Measurements from ENCODE around the gene KLF13. TPM values are rescaled to one million over a fixed set of nuclear protein-coding genes. Genes with fewer than 3 reads are reported as not detected.

KLF13 gene
- total RNA-seq, 1 experiment from 2014 or later = 78.6 TPM

DNA sequence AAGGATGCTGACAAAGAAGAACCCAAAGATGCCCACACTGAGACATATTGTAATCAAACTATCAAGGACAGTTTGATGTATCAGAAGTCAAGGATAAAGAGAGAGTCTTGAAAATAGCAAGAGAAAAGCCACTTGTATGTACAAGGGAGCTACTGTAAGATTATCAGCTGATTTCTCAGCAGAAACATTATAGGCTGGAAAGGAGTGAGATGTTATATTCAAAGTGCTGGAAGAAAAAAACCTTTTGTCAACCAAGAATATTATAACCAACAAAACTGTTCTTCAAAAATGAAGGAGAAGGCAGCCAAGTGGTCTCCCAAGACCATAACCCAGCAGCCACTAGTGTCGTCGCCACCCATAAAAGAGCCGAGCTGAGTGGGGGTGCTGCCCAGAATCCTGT is 93.2 kb downstream of the KLF13 start:
- Histone ChIP-seq H3K9me3 (ENCODE audit: control insufficient read depth, insufficient read depth, low read depth, low read length) (no peaks in the 10 kb centered on the region), H3K4me1 (ENCODE audit: control insufficient read depth, insufficient read depth, low read length) (no peaks in the 10 kb centered on the region), H3K27me3 (ENCODE audit: control insufficient read depth, insufficient read depth, low read length) (no peaks in the 10 kb centered on the region), H3K36me3 (ENCODE audit: control insufficient read depth, insufficient read depth, low read length) (no peaks in the 10 kb centered on the region), H3K4me3 (ENCODE audit: low read depth in 2 of 2, low read length in 2 of 2) (no peak overlapping the region), H3K27ac (ENCODE audit: low read length) (no peak overlapping the region)
- TF ChIP-seq TCF7L2 (IDR thresholded peaks at IDR 0.05; ENCODE audit: low read depth, low read length) (no peak), SIN3A (IDR thresholded peaks at IDR 0.05; ENCODE audit: borderline replicate concordance, insufficient read depth, low read depth, low read length) (no peak), POLR2AphosphoS5 (IDR thresholded peaks at IDR 0.05; ENCODE audit: low read depth, low read length) (no peak)
- TF ChIP-seq, protein P1, sequence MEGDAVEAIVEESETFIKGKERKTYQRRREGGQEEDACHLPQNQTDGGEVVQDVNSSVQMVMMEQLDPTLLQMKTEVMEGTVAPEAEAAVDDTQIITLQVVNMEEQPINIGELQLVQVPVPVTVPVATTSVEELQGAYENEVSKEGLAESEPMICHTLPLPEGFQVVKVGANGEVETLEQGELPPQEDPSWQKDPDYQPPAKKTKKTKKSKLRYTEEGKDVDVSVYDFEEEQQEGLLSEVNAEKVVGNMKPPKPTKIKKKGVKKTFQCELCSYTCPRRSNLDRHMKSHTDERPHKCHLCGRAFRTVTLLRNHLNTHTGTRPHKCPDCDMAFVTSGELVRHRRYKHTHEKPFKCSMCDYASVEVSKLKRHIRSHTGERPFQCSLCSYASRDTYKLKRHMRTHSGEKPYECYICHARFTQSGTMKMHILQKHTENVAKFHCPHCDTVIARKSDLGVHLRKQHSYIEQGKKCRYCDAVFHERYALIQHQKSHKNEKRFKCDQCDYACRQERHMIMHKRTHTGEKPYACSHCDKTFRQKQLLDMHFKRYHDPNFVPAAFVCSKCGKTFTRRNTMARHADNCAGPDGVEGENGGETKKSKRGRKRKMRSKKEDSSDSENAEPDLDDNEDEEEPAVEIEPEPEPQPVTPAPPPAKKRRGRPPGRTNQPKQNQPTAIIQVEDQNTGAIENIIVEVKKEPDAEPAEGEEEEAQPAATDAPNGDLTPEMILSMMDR (IDR thresholded peaks at IDR 0.05) = no peak
- TF ChIP-seq, protein P2, sequence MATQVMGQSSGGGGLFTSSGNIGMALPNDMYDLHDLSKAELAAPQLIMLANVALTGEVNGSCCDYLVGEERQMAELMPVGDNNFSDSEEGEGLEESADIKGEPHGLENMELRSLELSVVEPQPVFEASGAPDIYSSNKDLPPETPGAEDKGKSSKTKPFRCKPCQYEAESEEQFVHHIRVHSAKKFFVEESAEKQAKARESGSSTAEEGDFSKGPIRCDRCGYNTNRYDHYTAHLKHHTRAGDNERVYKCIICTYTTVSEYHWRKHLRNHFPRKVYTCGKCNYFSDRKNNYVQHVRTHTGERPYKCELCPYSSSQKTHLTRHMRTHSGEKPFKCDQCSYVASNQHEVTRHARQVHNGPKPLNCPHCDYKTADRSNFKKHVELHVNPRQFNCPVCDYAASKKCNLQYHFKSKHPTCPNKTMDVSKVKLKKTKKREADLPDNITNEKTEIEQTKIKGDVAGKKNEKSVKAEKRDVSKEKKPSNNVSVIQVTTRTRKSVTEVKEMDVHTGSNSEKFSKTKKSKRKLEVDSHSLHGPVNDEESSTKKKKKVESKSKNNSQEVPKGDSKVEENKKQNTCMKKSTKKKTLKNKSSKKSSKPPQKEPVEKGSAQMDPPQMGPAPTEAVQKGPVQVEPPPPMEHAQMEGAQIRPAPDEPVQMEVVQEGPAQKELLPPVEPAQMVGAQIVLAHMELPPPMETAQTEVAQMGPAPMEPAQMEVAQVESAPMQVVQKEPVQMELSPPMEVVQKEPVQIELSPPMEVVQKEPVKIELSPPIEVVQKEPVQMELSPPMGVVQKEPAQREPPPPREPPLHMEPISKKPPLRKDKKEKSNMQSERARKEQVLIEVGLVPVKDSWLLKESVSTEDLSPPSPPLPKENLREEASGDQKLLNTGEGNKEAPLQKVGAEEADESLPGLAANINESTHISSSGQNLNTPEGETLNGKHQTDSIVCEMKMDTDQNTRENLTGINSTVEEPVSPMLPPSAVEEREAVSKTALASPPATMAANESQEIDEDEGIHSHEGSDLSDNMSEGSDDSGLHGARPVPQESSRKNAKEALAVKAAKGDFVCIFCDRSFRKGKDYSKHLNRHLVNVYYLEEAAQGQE (IDR thresholded peaks at IDR 0.05; ENCODE audit: insufficient read depth in 1 of 2, low read depth in 2 of 2, low read length in 1 of 2) = no peak
- ATAC-seq (no peak), DNase-seq (ENCODE audit: low read depth, low spot score) (no peak)
- in situ Hi-C loops (cut with HindIII; ENCODE audit: low pct_unique_long_range_greater_than_20kb, low sequenced_read_pairs) = no loop called here
- ChIA-PET CTCF (interaction anchor here (0.5 to 0.6 kb wide), 2 partner anchors 70 to 117 kb away, joined by 3 to 10 read pairs; no protein-coding TSS in a partner anchor), POLR2A (no interaction called here)
- BruUV-seq (replicated peaks) = no TSS peak
- intact Hi-C loops (cut with micrococcal nuclease; ENCODE audit: unreplicated experiment) = no loop called here

DNA sequence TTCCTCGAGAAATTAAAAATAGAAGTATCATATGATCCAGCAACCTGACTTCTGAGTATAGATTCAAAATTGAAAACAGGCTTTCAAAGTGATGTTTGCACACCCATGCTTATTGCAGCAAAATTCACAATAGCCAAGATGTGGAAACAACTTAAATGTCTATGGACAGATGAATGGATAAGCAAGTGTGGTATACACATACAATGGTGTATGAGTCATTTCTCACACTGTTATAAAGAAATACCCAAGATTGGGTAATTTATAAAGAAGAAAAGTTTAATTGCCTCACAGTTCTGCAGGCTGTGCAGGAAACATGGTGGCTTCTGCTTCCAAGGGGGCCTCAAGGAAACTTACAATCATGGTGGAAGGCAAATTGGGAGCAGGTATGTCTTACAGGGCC is 100.8 kb downstream of the KLF13 start:
- H3K36me3 ChIP-seq (ENCODE audit: control insufficient read depth, insufficient read depth, low read length) = no peaks in the 10 kb centered on the region
- CTCF ChIA-PET = no interaction called here
- no peak overlapping the region for H3K27ac ChIP-seq (ENCODE audit: low read length)
- no peaks in the 10 kb centered on the region for H3K27me3 ChIP-seq (ENCODE audit: control insufficient read depth, insufficient read depth, low read length)
- DNase-seq (ENCODE audit: low read depth, low spot score) (no peak), ATAC-seq (no peak)
- intact Hi-C loops (cut with micrococcal nuclease; ENCODE audit: unreplicated experiment) (no loop called here), in situ Hi-C loops (cut with HindIII; ENCODE audit: low pct_unique_long_range_greater_than_20kb, low sequenced_read_pairs) (no loop called here)
- TF ChIP-seq, protein P1 (IDR thresholded peaks at IDR 0.05) = no peak
- TF ChIP-seq POLR2AphosphoS5 (IDR thresholded peaks at IDR 0.05; ENCODE audit: low read depth, low read length) (no peak), SIN3A (IDR thresholded peaks at IDR 0.05; ENCODE audit: borderline replicate concordance, insufficient read depth, low read depth, low read length) (no peak), TCF7L2 (IDR thresholded peaks at IDR 0.05; ENCODE audit: low read depth, low read length) (no peak)
- TF ChIP-seq, protein P2 (IDR thresholded peaks at IDR 0.05; ENCODE audit: insufficient read depth in 1 of 2, low read depth in 2 of 2, low read length in 1 of 2) = no peak
- no peak overlapping the region for H3K4me3 ChIP-seq (ENCODE audit: low read depth in 2 of 2, low read length in 2 of 2)
- no peaks in the 10 kb centered on the region for H3K4me1 ChIP-seq (ENCODE audit: control insufficient read depth, insufficient read depth, low read length)
- BruUV-seq (replicated peaks) = no TSS peak
- H3K9me3 ChIP-seq (ENCODE audit: control insufficient read depth, insufficient read depth, low read depth, low read length) = no peaks in the 10 kb centered on the region
- POLR2A ChIA-PET = no interaction called here

Other genes with a start within 250 kb of the KLF13 start
- not detected for gene TRPM1, start 225.1 kb upstream of the KLF13 start, total RNA-seq (2021; ENCODE audit: unreplicated experiment)